ENCODE measurements around the gene HDLBP.
A peak's percentile ranks its signal among the peaks of the same experiment; 100 is the strongest.

The HDLBP gene

DNA sequence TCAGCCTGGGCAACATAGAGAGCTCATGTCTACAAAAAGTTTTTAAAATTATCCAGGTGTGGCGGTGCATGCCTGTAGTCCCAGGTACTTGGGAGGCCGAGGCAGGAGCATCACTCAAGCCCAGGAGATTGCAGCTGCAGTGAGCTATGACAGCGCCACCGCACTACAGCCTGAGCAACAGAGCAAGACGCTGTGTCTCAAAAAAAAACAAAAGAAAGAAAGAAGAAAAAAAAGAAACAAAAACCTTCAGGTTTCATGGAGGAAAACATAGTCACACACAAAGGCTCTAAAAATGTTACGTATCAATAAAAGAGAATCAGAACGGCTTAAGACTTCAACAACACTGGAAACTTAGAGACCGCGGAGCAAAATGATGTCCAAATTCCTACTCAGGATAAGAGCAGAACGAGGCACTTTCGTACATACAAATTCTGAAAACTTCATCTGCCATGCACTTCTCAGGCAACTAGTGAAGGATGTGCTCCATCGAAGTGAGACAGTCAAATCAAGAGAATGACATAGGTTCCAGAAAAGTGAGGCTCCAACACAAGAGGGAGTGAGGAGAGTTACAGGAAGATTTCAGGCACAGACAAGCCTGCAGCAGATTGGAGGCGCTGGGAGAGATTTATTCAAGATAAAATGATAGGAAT, 4.4 kb downstream of the HDLBP start:
- no peak for DNase-seq (ENCODE audit: low read depth)
- no peak overlapping the region for H3K4me3 ChIP-seq (ENCODE audit: low read length)
- no peak for TF ChIP-seq CTCF (conservative IDR thresholded peaks at IDR 0.05; ENCODE audit: low read length)

GRCh38 chr2:241309684-241310117, 5.8 kb downstream of the HDLBP start:
- no peak overlapping the region for H3K4me3 ChIP-seq (ENCODE audit: low read length)
- DNase-seq (ENCODE audit: low read depth): peak; percentile 58
- TF ChIP-seq CTCF (conservative IDR thresholded peaks at IDR 0.05; ENCODE audit: low read length): no peak

- TF ChIP-seq CTCF (conservative IDR thresholded peaks at IDR 0.05; ENCODE audit: low read length): no peak
- DNase-seq (ENCODE audit: low read depth): no peak
- no peak overlapping the region for H3K4me3 ChIP-seq (ENCODE audit: low read length)
Observed at GRCh38 chr2:241308832-241309500, 6.5 kb downstream of the HDLBP start.

DNA sequence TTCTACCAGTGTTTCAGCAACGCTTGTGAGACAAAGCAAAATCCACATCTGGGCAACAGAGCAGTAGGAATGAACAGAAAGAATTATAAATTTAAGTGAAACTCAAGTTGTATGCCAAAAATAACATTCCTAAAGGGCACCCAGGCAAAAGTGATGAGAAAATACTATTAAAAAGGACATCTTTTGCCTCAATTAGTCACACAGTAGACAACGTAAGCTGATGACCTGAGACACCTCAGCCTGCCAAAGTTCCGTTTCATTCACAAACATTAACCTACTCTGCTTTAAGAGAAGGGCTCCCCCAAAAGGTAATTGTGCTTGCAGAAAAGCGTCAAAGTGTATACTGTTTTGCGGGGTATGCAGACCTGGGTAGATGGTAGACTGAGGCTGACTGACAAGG, 7.2 kb downstream of the HDLBP start:
- peak; percentile 55 for DNase-seq (ENCODE audit: low read depth)
- no peak overlapping the region for H3K4me3 ChIP-seq (ENCODE audit: low read length)
- TF ChIP-seq CTCF (conservative IDR thresholded peaks at IDR 0.05; ENCODE audit: low read length): no peak

DNA sequence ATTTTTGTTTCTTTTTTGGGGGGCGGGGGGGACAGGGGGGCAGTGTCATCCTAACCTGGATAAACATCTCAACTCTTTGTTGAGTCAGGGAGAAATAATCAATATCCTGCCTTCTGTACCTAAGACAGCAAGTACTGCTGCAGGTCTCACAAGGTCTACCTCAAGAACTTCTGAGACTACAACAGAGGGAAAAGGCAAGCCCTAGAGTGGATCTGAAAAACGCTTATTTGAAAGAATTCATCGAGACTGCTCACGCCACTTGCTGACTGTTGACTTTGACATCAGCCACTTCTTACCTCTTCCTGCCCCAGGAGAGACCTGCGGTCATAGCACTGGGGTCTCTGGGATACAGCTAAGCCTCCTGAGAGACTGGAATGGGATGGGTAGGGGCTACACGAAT, 8.4 kb downstream of the HDLBP start:
- no peak for DNase-seq (ENCODE audit: low read depth)
- TF ChIP-seq CTCF (conservative IDR thresholded peaks at IDR 0.05; ENCODE audit: low read length): no peak
- no peak overlapping the region for H3K4me3 ChIP-seq (ENCODE audit: low read length)

DNA sequence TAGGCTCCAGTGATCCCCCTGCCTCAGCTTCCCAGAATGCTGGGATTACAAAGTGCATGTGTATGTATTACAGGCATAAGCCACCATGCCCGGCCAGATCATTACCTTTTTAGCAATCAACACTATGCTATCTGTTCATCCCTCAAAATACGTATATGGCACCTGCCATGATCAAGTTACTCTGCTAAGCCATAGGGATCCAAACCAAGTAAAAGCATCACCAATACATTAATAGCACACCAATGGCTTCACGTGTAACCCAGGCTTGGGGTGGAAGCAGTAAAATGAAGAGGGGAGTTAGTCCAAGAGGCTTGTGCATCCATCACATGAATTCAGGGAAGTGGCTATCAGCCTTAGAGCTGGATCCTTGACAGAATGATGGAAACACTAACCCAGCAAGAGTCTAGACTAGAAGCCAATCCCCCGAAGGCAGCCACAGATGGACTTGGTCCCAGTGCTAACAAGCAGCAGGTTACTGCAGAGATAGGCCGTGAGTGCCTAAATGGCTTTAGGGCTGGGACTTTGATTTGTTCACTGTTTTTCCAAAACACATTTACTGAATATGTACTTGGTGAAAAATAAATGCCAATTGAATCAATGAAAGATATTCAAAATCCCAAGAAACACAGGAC, 11.3 kb downstream of the HDLBP start:
- no peak overlapping the region for H3K4me3 ChIP-seq (ENCODE audit: low read length)
- TF ChIP-seq CTCF (conservative IDR thresholded peaks at IDR 0.05; ENCODE audit: low read length): no peak
- DNase-seq (ENCODE audit: low read depth): no peak

Measured in AG10803 (cell line).